ENCODE results near the gene HSPB6.
A peak's percentile ranks its signal among the peaks of the same experiment; 100 is the strongest.

HSPB6 gene

GRCh38 chr19:35739275-35740107 is 17.3 kb downstream of the HSPB6 start:
- Mint-ChIP-seq H3K4me1 (peaks cover 13% of the 10 kb centered on the region), H3K27me3 (ENCODE audit: low read depth) (peaks cover 7% of the 10 kb centered on the region), H3K36me3 (ENCODE audit: low read depth) (peaks cover 22% of the 10 kb centered on the region), H3K9me3 (no peaks in the 10 kb centered on the region), H3K27ac (no peak overlapping the region), H3K4me3 (peak overlapping the region; percentile 66 to 76 (median 67))
- no peak for TF ChIP-seq CTCF (IDR thresholded peaks at IDR 0.05; ENCODE audit: unreplicated experiment in 3 of 3)

- Mint-ChIP-seq H3K4me1 (peaks cover 10% of the 10 kb centered on the region), H3K9me3 (no peaks in the 10 kb centered on the region), H3K36me3 (ENCODE audit: low read depth) (peaks cover 29% of the 10 kb centered on the region), H3K4me3 (peak overlapping the region; percentile 23 to 76 (median 67)), H3K27me3 (ENCODE audit: low read depth) (peaks cover 7% of the 10 kb centered on the region), H3K27ac (no peak overlapping the region)
- no peak for TF ChIP-seq CTCF (IDR thresholded peaks at IDR 0.05; ENCODE audit: unreplicated experiment in 3 of 3)
Measured at GRCh38 chr19:35738887-35739229, 18.0 kb downstream of the HSPB6 start.

- Mint-ChIP-seq H3K4me3 (peak overlapping the region; percentile 23 to 76 (median 67)), H3K27ac (no peak overlapping the region), H3K9me3 (no peaks in the 10 kb centered on the region), H3K36me3 (ENCODE audit: low read depth) (peaks cover 30% of the 10 kb centered on the region), H3K4me1 (peaks cover 10% of the 10 kb centered on the region), H3K27me3 (ENCODE audit: low read depth) (peaks cover 7% of the 10 kb centered on the region)
- TF ChIP-seq CTCF (IDR thresholded peaks at IDR 0.05; ENCODE audit: unreplicated experiment in 3 of 3), result no peak
Measured at GRCh38 chr19:35738021-35738886, 18.6 kb downstream of the HSPB6 start.

- peaks cover 7% of the 10 kb centered on the region for H3K27me3 Mint-ChIP-seq (ENCODE audit: low read depth)
- H3K4me3 Mint-ChIP-seq, result peak overlapping the region in 1 of 3 experiments; percentile 23
- no peaks in the 10 kb centered on the region for H3K9me3 Mint-ChIP-seq
- H3K4me1 Mint-ChIP-seq, result peaks cover 7% of the 10 kb centered on the region
- no peak overlapping the region for H3K27ac Mint-ChIP-seq
- H3K36me3 Mint-ChIP-seq (ENCODE audit: low read depth), result peaks cover 30% of the 10 kb centered on the region
- TF ChIP-seq CTCF (IDR thresholded peaks at IDR 0.05; ENCODE audit: unreplicated experiment in 3 of 3), result no peak
Measured at GRCh38 chr19:35736913-35737886, 19.6 kb downstream of the HSPB6 start.

- no peak for TF ChIP-seq CTCF (IDR thresholded peaks at IDR 0.05; ENCODE audit: unreplicated experiment in 3 of 3)
- Mint-ChIP-seq H3K4me1 (no peaks in the 10 kb centered on the region), H3K27ac (no peak overlapping the region), H3K4me3 (no peak overlapping the region), H3K9me3 (no peaks in the 10 kb centered on the region), H3K36me3 (ENCODE audit: low read depth) (peaks cover 46% of the 10 kb centered on the region), H3K27me3 (ENCODE audit: low read depth) (peaks cover 7% of the 10 kb centered on the region)
Measured at GRCh38 chr19:35734889-35735288, 21.9 kb downstream of the HSPB6 start.

Measured in nephron (organoid).